GM19468 (cell line): ENCODE data around the gene TTC28.
"Not testable (repeated sequence)": the region's sequence is repeated elsewhere in the genome, so short reads cannot be mapped to it uniquely, and the experiment has no call there.

Source experiments
- ATAC-seq: cut with Tn5 transposase; IDR thresholded peaks from one replicate; pipeline ENCODE4 v1.9.1; 2021; ENCODE audit warnings: mild to moderate bottlenecking, moderate library complexity, moderate number of reproducible peaks; ENCODE audit not compliant: unreplicated experiment; ENCODE audit errors: extremely low read depth

TTC28 gene

DNA sequence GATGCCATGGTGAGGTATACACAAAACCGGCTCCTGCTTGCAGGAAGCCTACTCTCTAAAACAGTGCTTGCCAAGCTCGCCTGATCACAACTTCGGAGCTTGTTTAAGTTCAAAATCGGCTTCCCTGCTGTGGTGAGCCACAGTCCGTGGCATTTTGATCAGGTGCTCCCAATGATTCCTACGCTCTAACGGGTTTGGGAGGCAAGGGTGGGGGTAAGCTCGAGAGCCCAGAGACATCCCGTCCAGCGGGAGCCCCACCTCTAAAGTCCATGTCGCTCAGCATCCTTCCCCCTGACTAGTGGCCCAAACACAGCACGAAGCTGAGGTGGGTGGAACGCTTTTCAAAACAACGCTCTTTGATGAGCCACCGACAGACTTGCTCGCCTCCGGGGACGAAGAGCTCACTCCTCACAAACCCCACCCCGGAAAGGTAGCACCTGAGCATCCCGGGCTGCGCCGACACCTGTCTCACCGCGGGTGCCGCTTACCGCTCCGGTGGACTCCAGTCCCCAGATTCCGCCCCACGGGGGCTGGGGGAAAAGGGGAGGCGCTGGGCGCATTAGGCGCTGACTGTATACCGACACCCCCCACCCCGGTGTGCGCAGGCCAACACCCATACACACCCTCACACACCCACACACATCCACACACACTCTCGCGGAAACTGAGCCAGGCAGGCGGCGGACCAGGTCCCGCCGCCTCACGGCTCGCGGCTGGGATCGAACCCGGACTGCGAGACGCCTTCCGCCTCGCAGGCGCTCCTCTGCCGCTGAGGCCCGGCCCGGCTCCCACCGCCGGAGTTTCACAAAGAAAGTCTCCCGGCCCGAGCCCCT lies 646 bp downstream of the TTC28 start:
- not testable (repeated sequence) for ATAC-seq

DNA sequence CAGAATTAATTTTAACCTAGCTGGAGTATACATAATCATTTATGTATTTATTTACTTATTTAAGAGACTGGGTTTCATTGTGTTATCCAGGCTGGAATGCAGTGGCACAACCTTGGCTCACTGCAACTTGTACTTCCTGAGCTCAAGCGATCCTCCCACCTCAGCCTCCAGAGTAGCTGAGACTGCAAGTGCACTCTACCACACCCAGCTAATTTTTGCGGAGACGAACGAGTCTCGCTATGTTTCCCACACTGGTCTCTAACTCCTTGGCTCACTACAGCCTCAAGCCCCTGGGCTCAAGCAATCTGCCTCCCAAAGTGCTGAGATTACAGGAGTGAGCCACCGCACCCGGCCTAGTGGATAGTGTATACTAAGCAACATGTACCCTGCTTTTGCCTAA lies 1.5 kb downstream of the TTC28 start:
- ATAC-seq = not testable (repeated sequence)

DNA sequence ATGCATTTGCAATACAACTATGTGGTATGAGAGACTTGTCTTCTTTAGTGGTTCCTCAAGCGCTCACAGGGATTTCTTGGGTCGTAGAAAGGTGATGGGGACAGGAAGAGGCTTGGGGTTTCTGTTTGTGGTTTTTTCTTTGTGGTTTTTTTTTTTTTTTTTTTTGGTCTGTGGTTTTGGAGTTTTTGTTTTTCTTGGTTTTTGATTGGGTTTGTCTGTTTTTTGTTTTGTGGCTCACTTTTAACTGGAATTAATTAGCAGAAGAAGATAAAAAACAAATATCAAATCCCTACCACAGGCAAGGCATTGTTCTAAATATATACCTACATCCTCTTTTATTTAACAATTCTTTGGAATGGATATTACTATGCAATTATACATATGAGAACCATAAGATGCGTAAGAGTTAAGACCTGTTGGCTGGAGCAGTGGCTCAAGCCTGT lies 5.5 kb downstream of the TTC28 start:
- no peak for ATAC-seq

DNA sequence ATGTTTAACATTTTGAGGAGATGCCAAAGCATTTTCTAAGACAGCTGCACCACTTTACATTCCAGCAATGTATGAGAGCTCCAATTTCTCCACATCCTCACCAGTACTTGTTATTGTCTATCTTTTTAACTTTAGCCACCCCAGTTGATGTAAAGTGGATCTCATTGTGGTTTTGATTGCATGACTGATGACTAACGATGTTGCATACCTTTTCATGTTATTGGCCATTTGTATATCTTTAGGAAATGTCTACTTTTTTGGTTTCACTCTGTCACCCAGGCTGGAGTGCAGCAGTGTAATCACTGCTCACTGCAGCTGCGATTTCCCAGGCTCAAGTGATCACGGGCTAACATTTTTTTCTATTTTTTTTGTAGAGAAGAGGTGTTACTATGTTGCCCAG lies 8.9 kb downstream of the TTC28 start:
- no peak for ATAC-seq

DNA sequence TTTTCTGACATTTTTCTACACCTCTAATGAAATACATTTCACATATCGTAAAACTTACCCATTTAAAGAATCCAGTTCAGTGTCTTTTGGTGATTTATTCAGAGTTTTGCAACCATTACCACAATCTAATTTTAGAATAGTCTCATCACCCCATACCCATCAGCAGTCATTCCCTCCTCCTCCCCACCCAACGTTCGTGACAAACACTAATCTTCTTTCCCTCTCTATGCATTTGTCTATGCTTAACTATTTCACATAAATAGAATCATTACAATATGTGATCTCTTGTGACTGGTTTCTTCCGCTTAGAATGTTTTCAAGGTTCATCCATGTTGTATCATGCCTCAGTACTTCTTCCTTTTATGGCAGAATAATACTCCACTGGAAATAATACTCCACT lies 9.5 kb downstream of the TTC28 start:
- no peak for ATAC-seq

DNA sequence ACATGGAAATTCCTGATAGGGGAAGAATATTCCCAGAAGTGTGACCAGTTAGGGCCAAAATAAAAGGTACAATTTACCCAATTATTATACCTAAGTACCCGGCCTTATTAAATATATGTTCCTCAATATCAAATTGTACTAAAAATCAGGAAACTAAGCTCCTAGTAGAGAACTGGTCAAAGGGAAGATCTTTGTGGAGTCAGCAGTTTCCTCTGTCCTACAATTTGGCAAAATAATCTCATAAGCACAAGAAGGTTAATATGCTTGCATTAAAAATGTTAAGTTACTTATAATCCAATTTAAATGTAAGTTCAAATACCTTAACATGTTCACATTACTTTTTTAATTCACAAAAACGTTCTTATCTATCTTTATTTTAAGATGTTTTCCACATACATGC lies 10.3 kb downstream of the TTC28 start:
- no peak for ATAC-seq

DNA sequence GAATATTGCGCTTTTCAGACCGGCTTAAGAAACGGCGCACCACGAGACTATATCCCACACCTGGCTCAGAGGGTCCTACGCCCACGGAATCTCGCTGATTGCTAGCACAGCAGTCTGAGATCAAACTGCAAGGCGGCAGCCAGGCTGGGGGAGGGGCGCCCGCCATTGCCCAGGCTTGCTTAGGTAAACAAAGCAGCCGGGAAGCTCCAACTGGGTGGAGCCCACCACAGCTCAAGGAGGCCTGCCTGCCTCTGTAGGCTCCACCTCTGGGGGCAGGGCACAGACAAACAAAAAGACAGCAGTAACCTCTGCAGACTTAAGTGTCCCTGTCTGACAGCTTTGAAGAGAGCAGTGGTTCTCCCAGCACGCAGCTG lies 16.1 kb downstream of the TTC28 start:
- not testable (repeated sequence) for ATAC-seq

DNA sequence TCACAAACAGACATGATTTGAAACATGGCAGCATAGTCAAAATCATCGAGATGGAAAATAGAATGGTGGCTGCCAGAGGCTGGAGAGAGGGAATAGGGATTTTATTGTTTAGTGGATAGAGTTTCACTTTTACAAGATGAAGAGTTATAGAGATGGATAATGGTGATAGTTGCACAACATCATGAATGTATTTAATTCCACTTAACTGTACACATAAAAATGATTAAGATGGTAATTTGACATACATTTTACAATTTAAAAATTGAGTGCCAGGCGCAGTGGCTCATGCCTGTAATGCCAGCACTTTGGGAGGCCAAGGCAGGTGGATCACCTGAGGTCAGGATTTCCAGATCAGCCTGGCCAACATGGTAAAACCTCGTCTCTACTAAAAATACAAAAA lies 21.2 kb downstream of the TTC28 start:
- no peak for ATAC-seq

DNA sequence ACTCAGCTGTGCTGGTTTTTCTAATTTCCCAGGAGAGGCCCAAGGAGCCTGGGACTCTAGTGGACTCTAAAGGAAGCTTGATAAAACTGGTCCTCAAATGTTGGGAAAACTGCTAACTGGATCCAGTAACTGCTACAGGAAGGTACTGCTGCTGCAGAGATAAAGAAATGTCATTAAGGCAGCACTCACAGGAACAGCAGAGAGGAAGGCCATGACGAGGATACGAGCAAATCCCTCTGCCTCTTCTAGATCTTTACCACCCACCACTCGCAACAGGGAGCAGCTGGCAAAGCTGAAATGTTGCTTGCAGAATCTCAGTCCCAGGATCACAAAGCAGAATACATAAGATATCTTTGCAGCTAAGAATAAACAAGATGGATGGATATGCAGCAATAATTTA lies 23.5 kb downstream of the TTC28 start:
- ATAC-seq = no peak

DNA sequence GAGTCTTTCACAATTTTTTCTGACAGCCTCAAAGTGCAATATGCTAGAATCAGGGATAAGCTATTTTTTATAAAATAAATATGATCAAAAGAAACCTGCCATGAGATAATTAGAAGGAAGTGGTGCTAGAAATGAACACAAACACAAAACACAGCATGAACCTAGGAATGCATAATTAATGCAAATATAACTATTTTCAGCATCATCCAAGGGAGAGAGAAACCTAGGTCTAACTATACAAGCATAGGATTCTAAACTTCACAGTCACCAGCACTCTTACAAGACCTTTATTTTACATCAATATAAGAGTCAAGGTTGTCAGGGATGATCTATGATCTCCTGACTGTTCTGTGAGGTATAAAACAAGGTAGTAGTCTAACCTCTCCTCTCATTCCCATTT lies 29.2 kb downstream of the TTC28 start:
- no peak for ATAC-seq

DNA sequence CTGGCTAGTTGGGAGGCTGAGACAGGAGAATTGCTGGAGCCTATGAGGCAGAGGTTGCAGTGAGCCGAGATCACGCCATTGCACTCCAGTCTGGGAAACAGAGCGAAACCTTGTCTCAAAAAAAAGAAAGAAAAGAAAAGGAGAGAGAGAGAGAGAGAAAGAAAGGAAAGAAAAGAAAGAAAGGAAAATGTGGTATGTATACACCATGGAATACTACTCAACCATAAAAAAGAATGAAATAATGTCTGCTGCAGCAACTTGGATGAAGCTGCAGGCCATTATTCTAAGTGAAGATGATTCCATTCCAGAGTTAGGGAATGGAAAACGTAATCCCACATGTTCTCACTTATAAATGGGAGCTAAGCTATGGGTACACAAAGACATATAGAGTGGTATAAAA lies 30.8 kb downstream of the TTC28 start:
- ATAC-seq = no peak

DNA sequence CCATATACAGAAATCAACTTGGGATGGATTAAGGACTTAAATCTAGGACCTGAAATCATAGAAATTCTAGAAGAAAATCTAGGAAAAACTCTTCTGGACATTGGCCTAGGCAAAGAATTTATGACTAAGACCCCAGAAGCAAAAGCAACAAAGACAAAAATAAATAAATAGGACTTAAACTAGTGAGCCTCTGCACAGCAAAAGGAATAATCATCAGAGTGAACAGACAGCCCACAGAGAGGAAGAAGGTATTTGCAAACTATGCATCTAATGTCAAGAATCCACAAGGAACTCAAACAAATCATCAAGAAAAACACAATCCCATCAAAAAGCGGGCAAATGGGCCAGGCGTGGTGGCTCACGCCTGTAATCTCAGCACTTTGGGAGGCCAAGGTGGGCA lies 32.4 kb downstream of the TTC28 start:
- no peak for ATAC-seq

DNA sequence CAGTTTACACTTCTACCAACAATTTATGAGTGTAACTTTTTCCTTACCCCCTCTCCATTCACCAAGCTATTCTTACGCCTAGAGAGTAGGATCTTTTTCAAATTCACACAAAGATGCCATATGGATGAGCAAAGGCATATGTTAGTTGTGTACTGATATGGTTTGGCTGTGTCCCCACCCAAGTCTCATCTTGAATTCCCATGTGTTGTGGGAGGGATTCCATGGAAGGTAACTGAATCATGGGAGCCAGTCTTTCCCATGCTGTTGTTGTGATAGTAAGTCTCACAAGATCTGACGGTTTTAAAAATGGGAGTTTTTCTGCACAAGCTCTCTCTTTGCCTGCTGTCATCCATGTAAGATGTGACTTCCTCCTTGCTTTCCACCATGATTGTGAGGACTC lies 40.3 kb downstream of the TTC28 start:
- ATAC-seq = no peak

DNA sequence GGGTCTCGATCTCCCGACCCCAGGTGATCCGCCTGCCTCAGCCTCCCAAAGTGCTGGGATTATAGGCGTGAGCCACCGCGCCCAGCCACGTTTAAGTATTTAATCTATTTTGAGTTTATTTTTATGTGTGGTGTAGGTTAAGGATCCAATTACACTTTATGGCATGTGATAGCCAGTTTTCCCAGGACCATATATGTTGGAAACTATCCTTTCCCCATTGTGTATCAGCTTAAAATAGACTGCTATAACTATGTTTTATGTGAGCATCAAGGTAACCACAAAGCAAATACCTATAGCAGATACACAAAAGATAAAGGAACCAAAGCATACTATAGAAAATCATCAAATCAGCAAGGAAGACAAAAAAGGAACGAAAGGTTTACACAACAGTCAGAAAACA lies 42.4 kb downstream of the TTC28 start:
- no peak for ATAC-seq

DNA sequence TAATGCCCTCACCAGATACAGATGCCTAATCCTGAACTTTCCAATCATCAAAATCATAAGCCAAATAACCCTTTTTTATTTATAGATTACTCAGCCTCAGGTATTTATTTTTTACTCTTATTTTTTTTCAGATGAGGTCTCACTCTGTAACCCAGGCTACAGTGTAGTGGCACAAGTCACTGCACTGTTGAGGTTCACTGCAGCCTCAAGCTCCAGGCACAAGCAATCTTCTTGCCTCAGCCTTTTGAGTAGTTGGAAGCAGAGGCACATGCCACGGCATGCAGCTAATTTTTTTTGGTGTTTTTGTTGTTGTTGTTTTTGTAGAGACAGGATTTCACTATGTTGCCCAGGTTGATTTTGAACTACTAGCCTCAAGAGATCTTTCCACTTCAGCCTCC lies 49.5 kb downstream of the TTC28 start:
- no peak for ATAC-seq

DNA sequence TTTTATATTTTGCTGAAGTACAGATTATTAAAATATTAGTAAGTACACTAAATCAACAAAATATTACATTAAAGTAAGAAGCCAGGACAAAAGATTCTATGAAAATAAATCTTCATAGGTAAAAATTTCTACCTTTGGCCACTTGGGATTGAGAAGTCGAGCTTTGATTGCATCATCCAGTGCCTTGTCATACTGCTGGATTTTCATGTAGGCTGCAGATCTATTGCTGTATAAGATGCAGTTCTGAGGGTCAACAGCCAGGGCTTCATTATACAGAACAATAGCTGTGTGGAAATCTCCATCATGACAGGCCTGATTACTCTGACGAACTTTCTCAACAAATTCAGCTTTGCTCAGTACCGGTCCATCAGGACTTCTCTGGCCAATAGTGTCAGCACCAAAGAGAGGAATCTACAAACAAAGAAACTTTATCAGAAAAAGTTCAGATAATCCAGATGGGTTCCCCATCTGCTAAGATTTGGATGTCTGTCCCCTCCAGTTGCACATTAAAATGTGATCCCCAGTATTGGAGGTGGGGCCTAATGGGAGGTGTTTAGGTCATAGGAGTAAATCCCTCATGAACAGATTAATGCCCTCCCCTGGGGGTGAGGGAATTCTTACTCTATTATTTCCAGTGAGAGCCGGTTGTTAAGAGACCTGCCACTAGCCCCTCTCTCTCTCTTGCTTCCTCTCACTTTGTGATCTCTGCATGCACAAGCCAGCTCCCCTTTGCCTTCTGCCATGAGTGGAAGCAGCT lies 50.0 kb downstream of the TTC28 start:
- ATAC-seq = no peak

DNA sequence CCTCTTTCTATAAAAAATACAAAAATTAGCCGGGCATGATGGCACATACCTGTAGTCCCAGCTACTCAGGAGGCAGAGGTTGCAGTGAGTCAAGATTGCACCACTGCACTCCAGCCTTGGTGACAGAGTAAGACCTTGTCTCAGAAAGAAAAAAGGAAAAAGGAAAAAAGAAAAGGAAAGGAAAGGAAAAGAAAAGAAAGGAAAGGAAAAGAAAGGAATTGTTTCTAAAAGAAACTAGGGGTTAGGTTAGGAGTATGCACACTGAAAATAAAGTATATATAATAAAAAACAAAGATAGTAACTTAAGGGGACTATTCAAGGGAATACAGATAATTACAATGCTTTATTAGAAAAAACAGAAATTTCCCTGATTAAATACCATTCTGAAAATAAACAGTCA lies 50.9 kb downstream of the TTC28 start:
- no peak for ATAC-seq

DNA sequence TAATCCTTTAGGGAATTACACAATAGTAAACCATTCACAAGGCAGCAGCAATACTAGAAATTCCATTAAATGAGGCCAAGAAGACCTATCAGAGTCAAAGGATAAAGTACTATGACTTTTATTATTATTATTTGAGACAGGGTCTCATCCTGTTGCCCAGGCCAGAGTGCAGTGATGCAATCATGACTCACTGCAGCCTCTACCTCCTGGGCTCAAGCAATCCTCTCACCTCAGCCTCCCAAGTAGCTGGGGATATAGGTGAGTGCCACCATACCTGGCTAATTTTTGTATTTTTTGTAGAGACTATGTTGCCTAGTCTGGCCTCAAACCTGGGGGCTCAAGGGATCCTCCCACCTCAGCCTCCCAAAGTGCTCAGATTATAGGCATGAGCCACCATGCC lies 51.8 kb downstream of the TTC28 start:
- no peak for ATAC-seq

DNA sequence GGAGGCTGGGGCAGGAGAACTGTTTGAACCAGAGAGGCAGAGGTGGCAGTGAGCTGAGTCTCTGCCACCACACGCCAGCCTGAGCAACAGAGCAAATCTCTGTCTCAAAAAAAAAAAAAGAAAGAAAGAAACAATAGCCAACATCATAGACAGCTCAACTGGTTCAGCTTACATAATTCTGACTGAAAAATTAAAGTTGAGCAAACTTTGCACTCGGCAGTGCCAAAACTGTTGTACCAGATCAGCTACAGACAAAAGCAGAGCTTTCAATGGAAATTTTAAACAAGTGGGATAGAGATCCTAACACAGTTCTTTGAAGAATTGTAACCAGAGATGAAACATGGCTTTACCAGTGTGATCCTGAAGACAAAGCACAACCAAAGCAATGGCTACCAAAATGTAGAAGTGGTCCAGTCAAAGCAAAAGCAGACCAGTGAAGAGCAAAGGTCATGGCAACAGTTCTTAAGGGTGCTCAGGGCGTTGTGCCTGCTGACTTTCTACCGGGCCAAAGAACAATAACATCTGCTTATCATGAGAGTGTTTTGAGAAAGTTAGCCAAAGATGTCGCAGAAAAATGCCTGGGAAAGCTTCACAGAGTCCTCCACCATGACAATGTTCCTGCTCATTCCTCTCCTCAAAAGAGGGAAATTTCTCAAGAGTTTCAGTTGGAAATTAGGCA lies 59.3 kb downstream of the TTC28 start:
- ATAC-seq = no peak

DNA sequence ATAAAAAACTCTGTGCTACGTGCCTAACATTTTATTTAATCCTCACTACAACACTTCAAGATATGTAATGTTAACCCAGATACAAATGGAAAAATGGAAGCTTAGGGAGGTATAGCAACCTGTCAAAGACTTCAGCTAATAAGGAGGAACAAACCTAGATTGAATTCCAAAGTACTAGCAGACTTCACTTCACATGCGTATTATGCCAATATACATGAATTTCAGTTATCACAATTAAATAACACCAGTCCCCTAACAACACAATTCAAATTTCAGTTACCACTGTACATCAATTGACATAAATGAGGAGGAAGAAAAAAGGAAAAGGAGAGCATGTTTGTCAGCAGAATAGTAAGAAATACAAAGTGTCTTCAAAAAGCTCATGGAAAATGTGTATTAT lies 60.4 kb downstream of the TTC28 start:
- ATAC-seq = no peak

DNA sequence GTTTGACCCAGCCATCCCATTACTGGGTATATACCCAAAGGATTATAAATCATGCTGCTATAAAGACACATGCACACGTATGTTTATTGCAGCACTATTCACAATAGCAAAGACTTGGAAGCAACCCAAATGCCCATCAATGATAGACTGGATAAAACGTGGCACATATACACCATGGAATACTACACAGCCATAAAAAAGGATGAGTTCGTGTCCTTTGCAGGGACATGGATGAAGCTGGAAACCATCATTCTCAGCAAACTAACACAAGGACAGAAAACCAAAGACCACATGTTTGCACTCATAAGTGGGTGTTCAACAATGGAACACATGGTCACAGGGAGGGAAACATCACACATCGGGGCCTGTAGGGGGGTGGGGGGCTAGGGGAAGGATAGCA lies 64.2 kb downstream of the TTC28 start:
- ATAC-seq = not testable (repeated sequence)
